K562 (cell line): ENCODE results near the gene CSNK1D.

ENCODE experiments used
- CTCF ChIP-seq, 3 experiments: IDR thresholded peaks in 2 of 3; conservative IDR thresholded peaks in 1 of 3; 2 replicates each; pipeline ENCODE4 v1.5.1; 2011 to 2012; ENCODE audit warnings: low read length in 3 of 3, mild to moderate bottlenecking in 3 of 3, control low read depth in 2 of 3, improper control_type of control experiment in 1 of 3, inconsistent platforms in 1 of 3, low read depth in 1 of 3, mixed read lengths in 1 of 3, moderate library complexity in 1 of 3; ENCODE audit not compliant: insufficient read depth in 2 of 3
- GATA2 ChIP-seq: sonication (generic); formaldehyde crosslinking; IDR thresholded peaks from 2 replicates; pipeline ENCODE4 v1.4.0; 2020; ENCODE audit warnings: mild to moderate bottlenecking, missing genetic modification reagents
- XRCC5 ChIP-seq: fragments of 200-400 bp; formaldehyde crosslinking; IDR thresholded peaks from 2 replicates; pipeline ENCODE4 v1.6.1; 2017; ENCODE audit warnings: low read depth, mild to moderate bottlenecking, low read length

GRCh38 chr17:82256242-82256885 lies 17.1 kb downstream of the CSNK1D start:
- TF ChIP-seq XRCC5 (no peak), CTCF (IDR thresholded peaks at IDR 0.05 in 2 of 3, conservative IDR thresholded peaks at IDR 0.05 in 1 of 3; ENCODE audit: insufficient read depth in 2 of 3, low read depth in 1 of 3, low read length in 3 of 3) (no peak), GATA2 (CRISPR knock-in tag) (no peak)
